ENCODE results near the gene SLC38A6.

DNA sequence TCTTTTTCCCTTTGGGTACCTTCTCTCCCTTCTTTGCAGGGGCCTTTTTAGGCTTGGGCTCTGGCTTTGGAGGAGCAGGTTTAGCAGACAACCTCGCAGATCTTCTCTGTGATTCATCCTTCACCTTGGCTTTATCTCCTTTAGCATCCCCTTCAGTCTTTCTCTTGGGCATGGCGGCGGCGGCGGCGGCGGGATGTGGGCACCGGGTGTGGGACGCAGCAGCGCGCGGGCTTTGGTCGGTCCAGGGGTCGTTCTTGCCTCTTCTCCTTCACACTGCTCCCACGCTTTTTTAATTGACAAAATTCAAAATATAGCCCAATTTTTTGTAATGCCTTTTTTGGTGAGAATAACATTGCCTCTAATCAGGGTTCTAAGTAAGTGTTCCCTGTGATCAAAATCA, 8.8 kb upstream of the SLC38A6 start:
- TF ChIP-seq EP300 (conservative IDR thresholded peaks at IDR 0.05; ENCODE audit: poor library complexity, severe bottlenecking) (no peak), MXI1 (conservative IDR thresholded peaks at IDR 0.05; ENCODE audit: poor library complexity, severe bottlenecking) (no peak), TAF1 (IDR thresholded peaks at IDR 0.05; ENCODE audit: low read depth) (no peak), POLR2AphosphoS5 (IDR thresholded peaks at IDR 0.05) (no peak), EZH2 (IDR thresholded peaks at IDR 0.05; ENCODE audit: borderline replicate concordance, insufficient read depth, low read length, poor library complexity, severe bottlenecking) (no peak)
- TF ChIP-seq, protein P1, sequence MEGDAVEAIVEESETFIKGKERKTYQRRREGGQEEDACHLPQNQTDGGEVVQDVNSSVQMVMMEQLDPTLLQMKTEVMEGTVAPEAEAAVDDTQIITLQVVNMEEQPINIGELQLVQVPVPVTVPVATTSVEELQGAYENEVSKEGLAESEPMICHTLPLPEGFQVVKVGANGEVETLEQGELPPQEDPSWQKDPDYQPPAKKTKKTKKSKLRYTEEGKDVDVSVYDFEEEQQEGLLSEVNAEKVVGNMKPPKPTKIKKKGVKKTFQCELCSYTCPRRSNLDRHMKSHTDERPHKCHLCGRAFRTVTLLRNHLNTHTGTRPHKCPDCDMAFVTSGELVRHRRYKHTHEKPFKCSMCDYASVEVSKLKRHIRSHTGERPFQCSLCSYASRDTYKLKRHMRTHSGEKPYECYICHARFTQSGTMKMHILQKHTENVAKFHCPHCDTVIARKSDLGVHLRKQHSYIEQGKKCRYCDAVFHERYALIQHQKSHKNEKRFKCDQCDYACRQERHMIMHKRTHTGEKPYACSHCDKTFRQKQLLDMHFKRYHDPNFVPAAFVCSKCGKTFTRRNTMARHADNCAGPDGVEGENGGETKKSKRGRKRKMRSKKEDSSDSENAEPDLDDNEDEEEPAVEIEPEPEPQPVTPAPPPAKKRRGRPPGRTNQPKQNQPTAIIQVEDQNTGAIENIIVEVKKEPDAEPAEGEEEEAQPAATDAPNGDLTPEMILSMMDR (IDR thresholded peaks at IDR 0.05; ENCODE audit: poor library complexity, severe bottlenecking), result no peak

Data from neural cell (in vitro differentiated cells).